HG02852 (cell line): ENCODE data around the gene CCT4.
A peak's percentile ranks its signal among the peaks of the same experiment; 100 is the strongest.
"Not testable (repeated sequence)": the region's sequence is repeated elsewhere in the genome, so short reads cannot be mapped to it uniquely, and the experiment has no call there.

Experiments used
- ATAC-seq: cut with Tn5 transposase; IDR thresholded peaks from one replicate; pipeline ENCODE4 v1.9.1; 2021; ENCODE audit warnings: mild to moderate bottlenecking, moderate library complexity; ENCODE audit not compliant: unreplicated experiment

CCT4 gene, protein sequence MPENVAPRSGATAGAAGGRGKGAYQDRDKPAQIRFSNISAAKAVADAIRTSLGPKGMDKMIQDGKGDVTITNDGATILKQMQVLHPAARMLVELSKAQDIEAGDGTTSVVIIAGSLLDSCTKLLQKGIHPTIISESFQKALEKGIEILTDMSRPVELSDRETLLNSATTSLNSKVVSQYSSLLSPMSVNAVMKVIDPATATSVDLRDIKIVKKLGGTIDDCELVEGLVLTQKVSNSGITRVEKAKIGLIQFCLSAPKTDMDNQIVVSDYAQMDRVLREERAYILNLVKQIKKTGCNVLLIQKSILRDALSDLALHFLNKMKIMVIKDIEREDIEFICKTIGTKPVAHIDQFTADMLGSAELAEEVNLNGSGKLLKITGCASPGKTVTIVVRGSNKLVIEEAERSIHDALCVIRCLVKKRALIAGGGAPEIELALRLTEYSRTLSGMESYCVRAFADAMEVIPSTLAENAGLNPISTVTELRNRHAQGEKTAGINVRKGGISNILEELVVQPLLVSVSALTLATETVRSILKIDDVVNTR

DNA sequence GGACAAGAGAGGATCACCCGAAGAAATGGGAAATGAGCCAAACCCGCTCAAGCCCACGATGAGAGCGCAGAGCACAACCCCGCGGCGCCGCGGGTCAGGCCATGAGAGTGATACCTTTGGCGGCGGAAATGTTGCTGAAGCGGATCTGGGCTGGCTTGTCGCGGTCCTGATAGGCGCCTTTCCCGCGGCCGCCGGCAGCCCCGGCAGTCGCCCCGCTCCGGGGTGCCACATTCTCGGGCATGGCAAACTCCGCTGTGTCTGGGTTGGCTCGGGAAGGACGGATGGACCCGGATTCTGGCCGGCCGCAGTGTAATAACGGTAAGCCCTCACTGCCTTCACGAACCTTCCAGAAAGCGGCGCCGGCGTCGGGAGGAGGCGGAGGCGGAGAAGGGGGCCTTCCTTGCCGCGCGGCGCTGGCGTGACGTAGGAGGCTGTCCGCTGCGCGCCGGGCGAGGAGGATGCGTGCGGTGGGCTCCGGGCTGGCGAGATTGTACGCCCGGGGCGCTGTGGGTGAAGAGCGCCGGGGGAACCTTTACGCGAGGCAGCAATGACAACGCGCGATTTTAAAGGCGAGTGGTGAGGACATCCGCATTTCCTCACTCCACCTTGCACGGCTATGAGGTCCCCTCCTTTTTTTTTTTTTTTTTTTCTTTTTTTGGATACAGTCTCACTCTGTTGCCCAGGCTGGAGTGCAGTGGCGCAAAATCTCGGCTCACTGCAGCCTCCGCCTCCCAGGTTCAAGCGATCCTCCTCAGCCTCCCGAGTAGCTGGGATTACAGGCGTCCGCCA, at the start of gene CCT4:
Gene CCT4, minus strand, starts transcription at position 390 of the 789 bp plus-strand sequence. Its CDS starts 149 bp downstream, at position 241.
- peak; percentile 64 for ATAC-seq

DNA sequence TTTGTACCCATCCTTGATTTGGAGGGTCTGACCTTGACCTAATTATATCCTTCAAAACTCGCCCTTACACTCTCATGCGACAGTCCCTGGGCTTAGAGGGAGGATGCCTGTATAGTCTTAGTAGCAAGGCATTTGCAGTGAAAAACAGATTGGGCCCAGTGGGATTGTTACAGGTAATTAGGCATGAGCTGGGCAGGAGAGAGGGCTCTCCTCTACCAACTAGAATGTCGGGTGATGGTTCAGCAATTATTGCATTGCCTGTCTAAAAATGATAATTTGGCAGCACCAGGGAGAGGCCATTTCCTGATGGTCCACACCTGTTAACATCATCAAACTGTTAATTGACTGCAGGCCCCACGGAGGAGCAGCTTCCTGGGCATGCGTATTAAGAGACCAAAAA, 49.4 kb upstream of the CCT4 start:
- no peak for ATAC-seq

DNA sequence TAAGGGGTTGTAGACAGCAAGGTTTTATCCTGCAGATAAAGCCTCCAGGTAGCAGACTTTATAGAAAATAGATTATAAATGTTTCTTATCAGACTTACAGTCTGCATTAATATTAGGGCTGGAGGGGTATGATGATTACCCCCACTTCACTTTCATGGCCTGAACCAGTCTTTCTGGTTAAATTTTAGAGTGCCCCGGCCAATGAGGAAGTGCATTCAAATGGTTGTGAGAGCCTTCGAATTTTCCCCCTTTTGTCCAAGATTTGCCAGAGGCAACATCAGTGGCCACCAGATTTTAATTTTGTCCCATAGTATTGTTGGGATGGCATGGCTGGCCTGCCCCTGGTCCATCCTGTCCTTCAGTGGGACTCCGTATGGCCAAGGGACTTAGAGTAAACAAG, 48.6 kb upstream of the CCT4 start:
- no peak for ATAC-seq

DNA sequence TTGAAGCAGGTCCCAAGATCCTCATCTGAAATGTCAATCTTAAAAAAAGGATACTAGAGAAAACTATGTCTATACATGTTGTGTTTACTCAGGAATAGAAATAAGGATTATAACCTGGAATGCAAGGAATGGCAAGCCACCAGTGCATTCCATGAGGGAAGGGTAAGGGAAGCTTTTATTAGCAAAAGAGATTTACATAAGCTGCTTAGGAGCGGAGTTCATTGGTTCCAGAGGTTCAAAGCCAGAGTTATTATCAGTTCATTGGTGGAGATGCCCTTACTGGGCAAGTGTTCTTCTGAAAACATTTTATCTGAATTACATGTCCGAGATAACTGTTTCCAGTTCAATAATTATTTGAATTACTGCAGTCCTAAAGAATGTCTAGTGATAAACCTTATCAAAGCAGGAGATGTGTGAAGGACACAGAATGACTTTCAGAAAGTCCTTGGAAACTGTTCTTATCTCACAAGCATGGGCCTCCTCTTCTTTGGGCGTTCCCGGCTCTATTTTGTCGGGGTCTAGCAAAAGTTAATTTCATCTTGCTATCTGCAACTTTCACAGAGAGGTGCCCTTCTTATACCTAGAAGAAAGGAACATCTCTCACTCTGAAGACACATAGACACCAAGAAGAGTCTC, 40.5 kb upstream of the CCT4 start:
- ATAC-seq: no peak

DNA sequence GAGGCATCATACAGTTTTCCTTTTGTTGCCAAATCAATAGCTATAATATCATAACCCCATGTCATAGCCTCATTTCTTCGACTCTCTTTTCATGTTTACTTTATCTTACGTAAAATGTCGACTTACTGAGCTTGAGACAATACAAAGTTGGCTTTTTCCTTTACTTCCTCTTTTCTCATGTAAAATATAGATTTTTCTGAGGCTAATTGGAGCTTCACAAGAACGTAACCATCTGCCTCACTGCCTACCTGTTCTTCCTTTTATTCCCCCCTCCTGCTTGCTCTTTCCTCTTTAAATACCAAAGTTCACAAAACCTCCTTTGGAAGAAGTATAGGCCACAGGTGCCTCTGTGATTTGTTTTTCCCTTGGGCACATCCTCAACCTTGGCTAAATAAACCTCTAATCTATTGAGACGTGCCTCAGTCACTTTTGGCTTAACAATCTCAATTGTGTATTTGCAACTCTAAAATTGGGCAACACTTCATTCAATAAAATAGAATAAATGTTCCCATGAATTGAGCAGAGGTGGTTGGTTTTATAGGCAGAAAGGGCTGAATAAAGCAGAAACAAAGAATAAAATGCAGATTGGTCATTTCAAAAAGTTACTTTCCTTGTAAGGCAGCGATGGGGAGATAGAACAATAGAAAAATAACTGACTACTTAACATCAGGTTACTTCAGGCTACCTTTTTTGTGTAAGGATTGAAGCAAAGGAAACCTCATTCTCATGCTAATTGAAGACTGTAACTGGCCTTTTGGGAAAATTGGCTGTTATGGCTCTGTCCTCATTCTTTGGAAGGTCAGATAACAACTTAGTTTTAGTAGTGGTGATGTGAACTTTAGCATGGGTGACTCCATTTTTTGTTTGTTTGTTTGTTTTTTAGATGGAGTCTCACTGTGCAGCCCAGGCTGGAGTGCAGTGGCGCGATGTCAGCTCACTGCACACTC, 38.3 kb upstream of the CCT4 start:
- ATAC-seq: no peak

DNA sequence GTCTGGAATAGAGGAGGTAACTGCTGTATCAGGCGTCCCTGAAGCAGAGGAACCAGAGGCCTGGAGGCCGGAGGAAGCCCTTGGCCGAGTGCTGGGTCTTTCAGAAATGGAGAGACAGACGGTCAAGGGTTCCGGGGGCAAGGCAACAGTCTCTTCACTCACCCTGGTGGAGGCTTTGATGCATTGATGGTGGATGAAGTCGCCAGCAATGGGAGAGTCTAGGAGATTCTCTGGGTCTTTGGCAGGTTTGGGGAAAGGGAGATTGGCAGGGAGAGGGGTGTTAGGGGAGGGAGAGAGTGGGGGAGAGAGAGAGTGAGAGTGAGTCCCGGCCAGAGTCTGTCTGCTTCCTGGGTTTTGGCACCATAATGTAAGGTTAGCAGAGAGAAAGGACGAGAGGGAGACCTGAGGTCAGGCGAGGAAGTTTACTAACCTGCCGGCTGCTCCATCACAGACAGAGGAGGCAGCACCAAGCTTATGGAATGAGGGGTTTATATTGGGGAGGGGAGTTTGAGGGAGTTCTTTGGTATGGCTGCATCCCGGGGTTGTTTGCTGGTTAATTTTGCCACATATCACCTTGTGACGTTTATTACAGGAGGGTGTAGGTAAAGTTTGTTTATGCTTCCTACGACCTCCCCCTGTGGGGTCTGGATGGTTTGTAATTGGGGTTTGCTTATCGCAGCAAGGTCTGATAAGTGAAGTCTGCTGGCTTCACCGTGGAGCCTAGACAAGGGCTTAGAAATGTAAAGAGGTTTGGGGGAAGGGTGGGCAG, 36.6 kb upstream of the CCT4 start:
- no peak for ATAC-seq

DNA sequence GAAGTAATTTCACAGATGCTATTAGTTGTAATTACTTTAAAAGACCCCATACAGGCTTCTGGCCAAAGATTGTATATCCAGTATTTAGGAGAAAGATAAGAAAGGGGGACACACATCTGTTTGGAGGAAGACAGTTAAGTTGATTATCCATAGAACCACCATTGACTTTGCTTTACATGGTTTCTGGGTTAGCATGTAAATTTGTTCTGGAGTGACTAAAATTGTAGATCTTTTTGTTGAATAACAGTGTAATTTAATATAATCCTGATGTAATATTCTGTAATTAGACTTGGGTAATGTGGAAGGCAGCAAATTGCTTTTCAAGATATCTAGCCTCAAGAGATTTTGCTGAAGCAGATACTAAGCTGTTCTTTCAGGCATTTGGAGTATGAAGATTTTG, 34.3 kb upstream of the CCT4 start:
- no peak for ATAC-seq

DNA sequence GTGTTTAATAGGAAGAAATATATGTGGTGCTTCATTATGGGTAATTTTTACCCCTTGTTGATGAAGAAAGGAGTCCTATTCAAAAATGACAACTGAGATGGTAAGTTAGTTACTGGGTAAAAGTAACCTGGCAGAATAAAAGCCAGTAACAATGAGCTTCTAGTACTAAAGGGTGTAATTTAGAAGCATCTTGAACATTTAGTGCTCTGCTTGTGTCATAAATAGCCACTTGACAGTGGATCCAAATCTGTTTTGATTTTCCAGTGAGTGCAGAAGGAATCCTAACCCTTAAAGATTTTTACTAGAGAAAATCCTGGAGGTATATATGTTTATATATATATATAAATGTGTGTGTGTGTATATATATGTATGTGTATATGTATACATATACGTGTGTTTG, 32.1 kb upstream of the CCT4 start:
- ATAC-seq: no peak

DNA sequence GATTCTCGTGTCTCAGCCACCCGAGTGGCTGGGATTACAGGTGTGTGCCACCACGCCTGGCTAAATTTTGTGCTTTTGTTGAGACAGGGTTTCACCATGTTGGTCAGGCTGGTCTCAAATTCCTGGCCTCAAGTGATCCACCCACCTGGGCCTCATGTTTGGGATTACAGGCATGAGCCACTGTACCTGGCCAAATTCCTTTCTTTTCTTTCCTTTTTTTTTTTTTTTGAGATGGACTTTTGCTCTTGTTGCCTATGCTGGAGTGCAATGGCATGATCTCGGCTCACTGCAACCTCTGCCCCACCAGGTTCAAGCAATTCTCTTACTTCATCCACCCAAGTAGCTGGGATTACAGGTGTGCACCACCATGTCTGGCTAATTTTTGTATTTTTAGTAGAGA, 26.3 kb upstream of the CCT4 start:
- ATAC-seq: not testable (repeated sequence)

DNA sequence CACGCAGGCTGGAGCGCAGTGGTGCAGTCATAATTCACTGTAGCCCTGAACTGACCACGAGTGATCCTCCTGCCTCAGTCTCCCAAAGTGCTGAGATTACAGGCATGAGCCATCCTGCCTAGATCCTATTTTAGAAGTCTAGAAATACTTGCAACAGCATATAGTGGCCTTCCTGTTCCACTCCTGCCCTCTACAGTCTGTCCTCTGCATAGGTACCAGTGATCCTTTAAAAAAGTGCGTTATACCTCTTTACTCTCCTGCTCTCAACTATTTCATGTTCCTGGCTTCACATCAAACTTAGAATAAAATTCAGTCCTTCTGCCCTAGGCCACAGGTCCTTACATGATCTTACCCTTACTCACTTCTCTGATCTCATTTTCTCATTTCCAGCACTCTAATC, 23.1 kb upstream of the CCT4 start:
- no peak for ATAC-seq

DNA sequence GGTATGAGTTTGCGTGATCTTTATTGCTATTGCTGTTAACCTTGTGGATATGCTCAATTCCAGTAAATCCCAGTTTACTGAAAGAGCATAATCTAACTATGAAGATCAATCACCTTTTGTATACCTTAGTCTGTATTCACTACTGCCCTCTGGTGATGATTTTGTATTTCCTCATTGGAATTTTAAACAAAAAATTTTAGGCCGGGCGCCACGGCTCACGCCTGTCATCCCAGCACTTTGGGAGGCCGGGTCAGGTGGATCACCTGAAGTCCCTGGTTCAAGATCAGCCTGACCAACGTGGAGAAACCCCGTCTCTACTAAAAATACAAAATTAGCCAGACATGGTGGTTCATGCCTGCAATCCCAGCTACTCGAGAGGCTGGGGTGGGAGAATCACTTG, 22.1 kb upstream of the CCT4 start:
- ATAC-seq: no peak

DNA sequence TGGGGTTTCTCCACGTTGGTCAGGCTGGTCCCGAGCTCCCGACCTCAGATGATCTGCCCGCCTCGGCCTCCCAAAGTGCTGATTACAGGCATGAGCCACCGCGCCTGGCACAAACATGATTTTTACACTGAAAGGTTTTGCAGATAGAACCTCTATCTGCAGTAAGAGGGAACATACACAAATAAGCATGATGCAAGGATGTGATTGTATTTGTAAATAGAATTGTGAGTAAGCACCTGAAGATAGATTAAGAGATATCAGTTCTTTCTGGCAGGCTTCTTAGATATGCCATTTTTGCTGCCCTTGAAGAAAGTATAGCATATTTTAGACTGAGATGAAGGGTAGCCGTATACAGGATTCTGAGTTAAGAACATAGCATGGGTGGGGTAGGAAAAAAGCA, 20.7 kb upstream of the CCT4 start:
- ATAC-seq: no peak

DNA sequence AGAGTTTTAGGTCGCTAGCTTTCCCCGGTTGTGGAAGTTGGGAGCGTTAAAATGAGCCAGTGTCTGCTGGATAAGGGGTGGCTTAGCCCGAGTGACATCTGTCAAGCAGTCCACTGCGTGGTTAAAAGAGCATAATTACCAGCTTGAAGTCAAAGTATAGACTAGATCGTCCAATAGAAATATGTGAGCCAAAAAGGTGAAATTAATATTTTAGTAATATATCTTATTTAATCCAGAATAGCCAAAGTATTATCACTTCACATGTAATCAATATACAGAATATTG, 17.7 kb upstream of the CCT4 start:
- no peak for ATAC-seq

DNA sequence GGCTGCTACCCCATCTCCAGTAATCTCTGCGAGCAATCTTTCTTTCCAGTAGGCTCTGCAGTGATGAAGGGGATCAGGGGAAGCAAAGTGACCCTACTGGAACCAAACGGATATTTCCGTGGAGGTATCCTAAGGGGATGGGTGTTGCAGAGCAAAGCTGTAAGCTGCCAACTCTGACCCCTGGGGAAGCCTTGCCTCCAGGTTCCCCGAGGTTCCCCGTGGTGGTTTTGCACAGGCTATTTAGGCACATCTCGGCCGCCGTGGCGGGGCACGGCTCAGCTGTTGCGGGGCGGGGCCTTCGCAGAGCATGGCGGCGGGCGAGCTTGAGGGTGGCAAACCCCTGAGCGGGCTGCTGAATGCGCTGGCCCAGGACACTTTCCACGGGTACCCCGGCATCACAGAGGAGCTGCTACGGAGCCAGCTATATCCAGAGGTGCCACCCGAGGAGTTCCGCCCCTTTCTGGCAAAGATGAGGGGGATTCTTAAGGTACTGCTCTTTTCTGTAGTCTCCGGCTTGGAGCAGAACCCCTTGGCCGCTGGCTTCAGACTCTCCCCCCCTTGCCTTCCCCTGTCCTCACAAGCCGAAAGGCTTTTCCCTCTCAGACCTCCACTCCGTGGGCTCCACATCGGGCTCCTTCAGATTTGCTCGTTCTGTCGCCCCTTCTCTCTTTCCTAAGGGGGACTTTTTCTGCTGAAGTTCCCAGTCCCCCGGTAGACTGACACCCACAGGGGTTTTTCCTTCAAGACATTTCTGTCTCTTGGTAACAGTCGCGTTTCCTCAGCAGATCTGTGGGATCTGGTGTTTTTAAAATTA, 17.1 kb upstream of the CCT4 start, which contains the start of gene COMMD1:
Gene COMMD1, plus strand, starts transcription at position 303 of the 814 bp plus-strand sequence. Its CDS starts 5 bp downstream, at position 308.
- peak; percentile 99 for ATAC-seq

DNA sequence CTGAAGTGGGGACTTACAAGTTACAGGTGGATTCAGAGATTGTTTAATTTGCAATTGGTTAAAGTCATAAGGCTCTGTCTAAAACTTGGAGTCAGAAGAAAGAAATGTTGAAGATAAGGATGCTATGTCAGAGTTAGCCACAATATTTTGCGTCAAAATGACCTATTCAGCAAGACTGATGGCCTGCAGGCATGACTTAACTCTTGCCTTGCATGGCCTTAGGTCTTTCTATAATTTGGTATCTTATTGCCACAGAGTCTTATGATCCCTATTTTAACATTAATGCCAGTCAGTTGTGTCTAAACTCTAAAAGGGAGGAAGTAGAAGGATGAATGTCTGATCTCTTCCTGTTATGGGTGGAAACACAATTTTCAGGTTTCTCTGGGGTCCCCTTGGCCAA, 11.8 kb upstream of the CCT4 start:
- ATAC-seq: no peak

DNA sequence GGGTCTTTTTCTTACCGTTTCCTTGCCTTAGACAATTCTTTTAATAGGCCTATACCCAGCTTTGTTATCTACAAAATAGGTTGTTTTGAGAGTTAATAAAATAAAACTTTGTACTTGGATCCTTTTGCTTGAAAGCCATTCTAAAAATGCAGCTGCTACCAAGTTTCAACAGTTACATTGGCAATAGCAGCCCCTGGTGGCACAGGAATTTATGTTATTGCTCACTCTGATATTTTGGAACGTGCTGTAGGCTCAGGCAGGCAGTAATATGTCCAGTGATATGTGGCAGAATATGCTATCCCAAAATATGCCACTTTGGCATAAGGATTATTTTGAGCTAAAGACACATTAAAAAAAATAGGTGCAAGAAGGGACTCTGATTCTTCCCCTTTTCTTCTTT, 10.4 kb upstream of the CCT4 start:
- no peak for ATAC-seq

DNA sequence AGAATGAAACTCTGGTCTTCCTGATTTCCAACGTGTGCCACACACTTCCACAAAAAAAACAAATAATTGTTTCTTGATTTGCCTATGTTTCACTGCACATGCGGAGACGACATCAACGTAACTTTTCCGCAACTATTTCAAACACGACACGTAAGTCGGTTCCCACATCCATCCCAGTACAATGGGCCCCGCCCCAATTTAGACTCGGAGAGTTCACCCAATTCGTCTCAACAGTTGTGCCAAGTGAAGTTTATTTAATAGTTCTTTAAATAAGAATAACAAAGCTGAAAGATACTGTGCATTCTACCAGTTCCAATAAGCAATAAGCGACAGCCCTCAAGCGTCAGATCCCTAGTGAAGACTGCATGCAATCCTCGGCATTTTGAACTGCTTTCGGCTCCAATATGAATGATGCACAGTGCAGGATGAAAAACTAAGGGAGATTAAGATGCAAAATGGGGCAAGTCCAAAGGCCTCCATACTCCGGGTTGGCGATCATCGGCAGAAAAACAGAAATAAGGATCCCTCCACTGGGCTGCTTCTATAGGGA, 664 bp downstream of the CCT4 start:
- peak; percentile 9 for ATAC-seq

DNA sequence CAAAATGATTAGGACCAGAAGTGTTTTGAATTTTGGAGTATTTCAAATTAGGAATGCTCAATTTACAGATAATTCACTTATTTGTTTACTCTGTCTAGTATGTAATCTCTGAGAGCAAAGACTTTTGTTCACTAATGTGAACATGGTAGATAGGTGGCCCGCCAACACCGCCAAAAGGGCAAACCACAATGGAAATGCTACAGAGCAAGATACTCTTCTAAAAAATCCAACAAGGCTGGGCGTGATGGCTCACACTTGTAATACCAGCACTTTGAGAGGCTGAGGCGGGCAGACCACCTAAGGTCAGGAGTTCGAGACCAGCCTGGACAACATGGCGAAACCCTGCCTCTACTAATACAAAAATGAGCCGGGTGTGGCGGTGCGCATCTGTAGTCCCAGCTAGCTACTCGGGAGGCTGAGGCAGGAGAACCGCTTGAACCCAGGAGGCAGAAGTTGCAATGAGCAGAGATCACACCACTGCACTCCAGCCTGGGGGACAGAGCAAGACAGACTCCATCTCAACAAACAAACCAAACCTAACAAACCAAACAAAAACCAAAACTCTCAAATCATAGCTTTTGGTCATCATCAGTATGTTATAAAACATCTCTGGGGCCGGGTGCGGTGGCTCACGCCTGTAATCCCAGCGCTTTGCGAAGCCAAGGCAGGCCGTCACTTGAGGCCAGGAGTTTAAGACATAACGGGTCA, 2.4 kb downstream of the CCT4 start:
- no peak for ATAC-seq
